ENCODE data around the gene UBE2G2.
A peak's percentile ranks its signal among the peaks of the same experiment; 100 is the strongest.

Gene UBE2G2

DNA sequence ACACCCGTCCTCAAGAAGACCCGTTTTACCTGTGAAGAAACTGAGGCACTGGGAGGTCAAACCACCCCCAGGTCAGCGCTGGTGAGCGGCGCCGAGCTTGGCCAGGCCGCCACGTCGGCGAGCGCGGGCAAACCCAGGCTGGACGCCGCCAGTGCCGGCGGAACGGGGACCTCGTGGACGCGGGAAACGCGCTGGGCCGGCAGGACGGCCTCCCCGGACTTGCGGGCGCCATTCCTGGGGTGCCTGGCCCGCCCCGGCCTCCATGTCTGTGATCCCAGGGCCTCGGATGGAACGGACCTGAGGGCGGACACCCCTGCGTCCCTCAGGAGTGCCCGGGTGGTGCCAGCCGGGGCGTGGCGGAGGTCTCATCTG, 17.0 kb upstream of the UBE2G2 start:
- Histone ChIP-seq H3K4me3 (replicated peaks; ENCODE audit: low read depth, low read length) (peak overlapping the region; percentile 71), H3K36me3 (ENCODE audit: control insufficient read depth, insufficient read depth, low read length) (no peaks in the 10 kb centered on the region; the same call in 1 of the 2 replicates), H3K27me3 (replicated peaks; ENCODE audit: control insufficient read depth, insufficient read depth, low read length) (no peaks in the 10 kb centered on the region)
- TF ChIP-seq, protein P1, sequence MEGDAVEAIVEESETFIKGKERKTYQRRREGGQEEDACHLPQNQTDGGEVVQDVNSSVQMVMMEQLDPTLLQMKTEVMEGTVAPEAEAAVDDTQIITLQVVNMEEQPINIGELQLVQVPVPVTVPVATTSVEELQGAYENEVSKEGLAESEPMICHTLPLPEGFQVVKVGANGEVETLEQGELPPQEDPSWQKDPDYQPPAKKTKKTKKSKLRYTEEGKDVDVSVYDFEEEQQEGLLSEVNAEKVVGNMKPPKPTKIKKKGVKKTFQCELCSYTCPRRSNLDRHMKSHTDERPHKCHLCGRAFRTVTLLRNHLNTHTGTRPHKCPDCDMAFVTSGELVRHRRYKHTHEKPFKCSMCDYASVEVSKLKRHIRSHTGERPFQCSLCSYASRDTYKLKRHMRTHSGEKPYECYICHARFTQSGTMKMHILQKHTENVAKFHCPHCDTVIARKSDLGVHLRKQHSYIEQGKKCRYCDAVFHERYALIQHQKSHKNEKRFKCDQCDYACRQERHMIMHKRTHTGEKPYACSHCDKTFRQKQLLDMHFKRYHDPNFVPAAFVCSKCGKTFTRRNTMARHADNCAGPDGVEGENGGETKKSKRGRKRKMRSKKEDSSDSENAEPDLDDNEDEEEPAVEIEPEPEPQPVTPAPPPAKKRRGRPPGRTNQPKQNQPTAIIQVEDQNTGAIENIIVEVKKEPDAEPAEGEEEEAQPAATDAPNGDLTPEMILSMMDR (IDR thresholded peaks at IDR 0.05; ENCODE audit: insufficient read depth, low read length, poor library complexity, severe bottlenecking) = no peak
- DNase-seq (ENCODE audit: extremely low read depth, insufficient read length) = no peak

DNA sequence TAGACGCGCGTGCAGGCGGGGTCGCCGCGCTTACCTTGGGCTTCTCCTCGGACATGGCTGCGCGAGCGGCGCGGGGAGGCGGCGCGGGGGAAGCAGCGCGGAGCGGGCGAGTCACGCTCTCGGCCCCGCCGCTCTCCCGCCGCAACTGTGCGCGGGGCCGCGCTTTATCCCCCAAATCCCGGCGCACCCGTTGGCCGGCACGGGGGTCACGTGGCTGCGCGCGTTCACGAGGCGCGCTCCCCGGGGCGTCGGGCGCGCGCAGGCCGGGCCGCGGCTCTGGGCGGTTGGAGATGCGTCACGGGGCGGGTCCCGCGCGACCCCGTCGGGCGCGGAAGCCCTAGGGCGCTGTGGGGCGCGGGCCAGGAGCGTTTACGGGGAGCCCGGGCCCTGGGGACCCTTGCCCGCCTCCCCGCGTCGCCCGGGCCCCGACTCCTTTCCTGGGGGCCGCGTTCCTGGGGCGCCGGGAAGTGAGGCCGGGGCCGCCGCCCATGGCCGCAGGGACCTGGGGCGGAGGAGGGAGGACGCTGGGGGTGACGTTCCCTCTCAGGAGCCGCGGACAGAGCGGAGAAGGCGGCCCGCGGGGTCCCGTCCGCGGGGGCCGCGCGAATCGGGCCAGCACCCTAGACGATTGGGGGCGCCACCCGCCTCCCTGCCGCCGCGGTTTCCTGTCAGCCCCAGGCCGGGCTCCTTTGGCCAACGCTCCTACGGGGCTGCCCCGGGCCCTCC, 16.5 kb upstream of the UBE2G2 start, which contains the start of gene SUMO3:
Gene SUMO3, minus strand, starts transcription at position 149 of the 726 bp plus-strand sequence. Its CDS starts 94 bp downstream, at position 55.
- DNase-seq (ENCODE audit: extremely low read depth, insufficient read length) = peak; percentile 90
- H3K36me3 ChIP-seq (ENCODE audit: control insufficient read depth, insufficient read depth, low read length) = no peaks in the 10 kb centered on the region; the same call in 1 of the 2 replicates
- no peaks in the 10 kb centered on the region for H3K27me3 ChIP-seq (replicated peaks; ENCODE audit: control insufficient read depth, insufficient read depth, low read length)
- H3K4me3 ChIP-seq (replicated peaks; ENCODE audit: low read depth, low read length) = peak within 1 kb of the TSS; percentile 71
- TF ChIP-seq, protein P1 (IDR thresholded peaks at IDR 0.05; ENCODE audit: insufficient read depth, low read length, poor library complexity, severe bottlenecking) = no peak

DNA sequence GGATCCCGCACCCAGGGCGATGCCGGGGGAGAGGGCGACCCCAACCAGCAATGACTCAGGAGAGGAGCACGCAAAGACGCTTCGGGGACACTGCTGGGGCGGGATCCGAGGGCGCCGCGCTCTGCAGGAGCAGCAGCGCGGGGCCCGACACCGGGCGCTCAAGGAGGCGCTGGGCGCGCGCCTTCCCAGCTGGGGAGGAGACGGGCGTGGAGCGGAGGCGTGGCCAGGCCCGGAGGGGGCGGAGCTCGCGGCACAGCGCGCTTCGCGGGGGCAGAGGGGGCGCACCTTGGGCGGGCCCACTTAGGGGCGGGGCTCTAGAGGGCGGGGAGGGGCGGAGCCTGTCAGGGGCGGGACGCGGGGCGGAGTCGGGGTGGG, 15.9 kb upstream of the UBE2G2 start:
- TF ChIP-seq, protein P1 (IDR thresholded peaks at IDR 0.05; ENCODE audit: insufficient read depth, low read length, poor library complexity, severe bottlenecking) = no peak
- Histone ChIP-seq H3K36me3 (ENCODE audit: control insufficient read depth, insufficient read depth, low read length) (peaks cover 2% of the 10 kb centered on the region), H3K4me3 (replicated peaks; ENCODE audit: low read depth, low read length) (peak overlapping the region; percentile 71), H3K27me3 (replicated peaks; ENCODE audit: control insufficient read depth, insufficient read depth, low read length) (no peaks in the 10 kb centered on the region)
- DNase-seq (ENCODE audit: extremely low read depth, insufficient read length) = peak; percentile 90

DNA sequence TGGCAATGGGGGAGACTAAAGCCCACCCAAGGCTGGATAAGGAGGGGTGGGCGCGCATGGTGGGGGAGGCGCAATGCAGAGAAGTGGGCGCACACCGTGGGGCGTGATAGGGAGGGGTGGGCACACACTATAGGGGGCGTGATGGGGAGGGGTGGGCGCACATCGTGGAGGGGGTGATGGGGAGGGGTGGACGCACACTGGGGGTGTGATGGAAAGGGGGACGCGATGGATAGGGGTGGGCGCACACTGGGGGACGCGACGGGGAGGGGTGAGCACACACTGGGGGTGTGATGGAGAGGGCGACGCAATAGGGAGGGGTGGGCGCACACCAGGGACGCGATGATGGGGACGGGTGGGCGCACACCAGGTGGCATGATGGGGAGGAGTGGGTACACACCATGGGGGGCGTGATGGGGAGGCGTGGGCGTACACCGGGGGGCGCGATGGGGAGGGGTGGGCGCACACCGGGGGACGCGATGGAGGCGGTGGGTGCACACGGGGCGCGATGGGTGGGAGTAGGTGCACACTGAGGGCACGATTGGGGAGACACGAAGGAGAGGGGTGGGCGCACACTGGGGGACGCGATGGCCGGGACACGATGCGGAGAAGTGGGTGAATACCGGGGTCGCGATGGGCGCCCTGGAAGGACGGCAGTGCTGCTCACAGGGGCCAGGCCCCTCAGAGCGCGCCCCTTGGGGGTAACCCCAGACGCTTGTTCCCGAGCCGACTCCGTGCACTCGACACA, 15.3 kb upstream of the UBE2G2 start:
- Histone ChIP-seq H3K4me3 (replicated peaks; ENCODE audit: low read depth, low read length) (peak overlapping the region; percentile 60), H3K27me3 (replicated peaks; ENCODE audit: control insufficient read depth, insufficient read depth, low read length) (no peaks in the 10 kb centered on the region), H3K36me3 (ENCODE audit: control insufficient read depth, insufficient read depth, low read length) (peaks cover 2% of the 10 kb centered on the region)
- no peak for DNase-seq (ENCODE audit: extremely low read depth, insufficient read length)
- TF ChIP-seq, protein P1 (IDR thresholded peaks at IDR 0.05; ENCODE audit: insufficient read depth, low read length, poor library complexity, severe bottlenecking) = no peak

DNA sequence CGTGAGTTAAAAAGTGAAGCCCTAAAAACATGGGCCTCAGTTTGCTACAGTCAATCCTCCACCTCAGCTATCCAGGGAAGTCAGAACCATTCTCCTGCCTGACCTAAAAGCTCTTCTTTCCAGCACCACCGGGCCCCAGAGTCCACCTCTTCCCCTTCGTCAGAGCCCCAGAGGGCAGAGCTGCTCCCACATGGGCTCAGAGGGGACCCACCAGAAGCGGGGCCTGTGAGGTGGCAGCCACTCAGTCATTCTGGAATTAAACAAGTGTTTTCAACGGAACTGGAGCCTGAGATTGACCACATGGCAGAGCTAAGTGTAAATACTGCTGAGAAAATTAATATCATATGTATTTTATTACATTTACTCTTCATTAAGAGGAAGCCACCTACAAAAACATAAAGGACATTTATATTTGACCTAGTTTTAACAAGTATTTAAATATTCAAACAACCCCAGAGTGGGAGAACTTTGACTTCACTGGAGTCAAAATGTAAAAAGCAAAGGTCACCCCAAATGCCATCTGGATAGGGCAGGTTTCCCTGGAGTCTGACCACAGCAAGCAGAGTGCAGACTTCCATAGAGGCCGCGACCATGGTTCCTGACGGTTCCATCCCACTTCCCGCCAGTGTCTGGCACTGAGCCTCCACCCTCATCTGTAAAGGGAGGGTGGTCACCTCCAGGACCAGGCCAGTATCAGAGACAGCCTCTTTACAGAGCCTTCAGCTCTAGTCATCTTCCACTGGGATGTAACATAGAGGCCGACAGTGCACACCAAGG, 14.4 kb upstream of the UBE2G2 start:
- TF ChIP-seq, protein P1 (IDR thresholded peaks at IDR 0.05; ENCODE audit: insufficient read depth, low read length, poor library complexity, severe bottlenecking) = no peak
- DNase-seq (ENCODE audit: extremely low read depth, insufficient read length) = no peak
- H3K36me3 ChIP-seq (ENCODE audit: control insufficient read depth, insufficient read depth, low read length) = peaks cover 2% of the 10 kb centered on the region
- H3K27me3 ChIP-seq (replicated peaks; ENCODE audit: control insufficient read depth, insufficient read depth, low read length) = no peaks in the 10 kb centered on the region
- H3K4me3 ChIP-seq (replicated peaks; ENCODE audit: low read depth, low read length) = no peak overlapping the region

All from GM06990 (cell line).